BJ (cell line): ENCODE measurements around the gene HAP1. TPM values are rescaled to one million over a fixed set of nuclear protein-coding genes. Genes with fewer than 3 reads are reported as not detected.

Experiments
- CTCF ChIA-PET: fragments of 350-600 bp; formaldehyde crosslinking; extraction: SDS; loops from one replicate; lab custom pipeline; 2021; ENCODE audit warnings: antibody characterized with exemption, inconsistent platforms; lab: Yijun Ruan, JAX
- POLR2A ChIA-PET: fragments of 300-600 bp; sonication (Branson Sonifier 250); formaldehyde crosslinking; extraction: SDS; loops from one replicate; lab custom pipeline; 2021; ENCODE audit warnings: antibody characterized with exemption; lab: Charles Lee
- DNase-seq: peaks from one replicate; pipeline ENCODE4 v3.0.0-alpha.2; 2011; ENCODE audit warnings: low read depth
- H3K27me3 ChIP-seq: 2 replicates; pipeline ENCODE4 v1.6.0; 2011; ENCODE audit warnings: low read length; ENCODE audit not compliant: control insufficient read depth, insufficient read depth
- H3K36me3 ChIP-seq: 2 replicates; pipeline ENCODE4 v1.5.1; 2011; ENCODE audit warnings: low read length; ENCODE audit not compliant: control insufficient read depth, insufficient read depth
- H3K4me3 ChIP-seq: 2 replicates; pipeline ENCODE4 v1.5.1; 2011; ENCODE audit warnings: low read depth, mild to moderate bottlenecking, control low read depth, low read length
- polyA plus RNA-seq: library from polyadenylated mRNA; depleted of rRNA; stranded (reverse); fragments of >200 nt; gene quantifications from 2 replicates; pipeline ENCODE4 v1.2.3, GENCODE V29; 2011
- TF ChIP-seq, protein P1 (sequence below): IDR thresholded peaks from 2 replicates; pipeline ENCODE4 v1.5.1; 2011; ENCODE audit warnings: low read depth, mild to moderate bottlenecking, control low read depth, inconsistent platforms, low read length, moderate library complexity; ENCODE audit not compliant: insufficient read depth

HAP1 gene
- polyA plus RNA-seq, 1 experiment = 0.10 TPM

DNA sequence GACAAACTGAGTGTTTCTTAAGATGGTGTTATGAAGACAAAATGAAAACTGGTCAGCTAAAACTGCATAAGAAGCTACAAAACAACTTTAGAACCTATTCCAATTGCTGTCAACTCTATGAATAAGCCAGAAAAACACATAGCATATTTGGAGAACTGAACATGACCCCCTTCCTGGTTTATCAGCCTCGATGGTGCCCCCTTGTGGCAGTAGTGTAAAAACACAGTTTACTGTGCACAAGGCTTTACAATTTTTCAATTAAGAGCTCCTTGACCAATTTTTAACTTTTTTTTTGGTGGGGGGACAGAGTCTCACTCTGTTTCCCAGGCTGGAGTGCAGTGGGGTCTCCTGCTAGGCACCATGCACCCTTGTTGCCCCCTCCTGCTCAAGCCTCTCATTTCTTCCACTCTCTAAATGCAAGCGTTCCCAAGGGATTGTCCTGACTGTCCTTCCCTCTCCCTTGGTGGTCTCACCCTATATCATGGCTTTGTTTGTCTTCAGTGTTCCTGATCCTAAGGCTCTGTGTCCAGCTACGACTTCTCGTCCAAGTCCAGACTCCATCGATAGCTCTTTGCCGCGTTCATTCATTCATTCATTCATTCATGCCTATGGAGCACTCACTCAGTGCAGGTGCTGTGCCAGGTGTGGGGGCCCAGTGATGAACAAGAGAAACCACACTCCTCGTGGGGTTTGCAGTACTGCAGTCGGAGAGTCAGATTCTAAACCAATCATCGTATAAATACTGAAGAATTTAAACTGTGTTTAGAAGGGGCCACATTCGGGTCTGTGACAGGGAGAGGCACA is 38.3 kb downstream of the HAP1 start:
- H3K27me3 ChIP-seq = no peaks in the 10 kb centered on the region
- TF ChIP-seq, protein P1, sequence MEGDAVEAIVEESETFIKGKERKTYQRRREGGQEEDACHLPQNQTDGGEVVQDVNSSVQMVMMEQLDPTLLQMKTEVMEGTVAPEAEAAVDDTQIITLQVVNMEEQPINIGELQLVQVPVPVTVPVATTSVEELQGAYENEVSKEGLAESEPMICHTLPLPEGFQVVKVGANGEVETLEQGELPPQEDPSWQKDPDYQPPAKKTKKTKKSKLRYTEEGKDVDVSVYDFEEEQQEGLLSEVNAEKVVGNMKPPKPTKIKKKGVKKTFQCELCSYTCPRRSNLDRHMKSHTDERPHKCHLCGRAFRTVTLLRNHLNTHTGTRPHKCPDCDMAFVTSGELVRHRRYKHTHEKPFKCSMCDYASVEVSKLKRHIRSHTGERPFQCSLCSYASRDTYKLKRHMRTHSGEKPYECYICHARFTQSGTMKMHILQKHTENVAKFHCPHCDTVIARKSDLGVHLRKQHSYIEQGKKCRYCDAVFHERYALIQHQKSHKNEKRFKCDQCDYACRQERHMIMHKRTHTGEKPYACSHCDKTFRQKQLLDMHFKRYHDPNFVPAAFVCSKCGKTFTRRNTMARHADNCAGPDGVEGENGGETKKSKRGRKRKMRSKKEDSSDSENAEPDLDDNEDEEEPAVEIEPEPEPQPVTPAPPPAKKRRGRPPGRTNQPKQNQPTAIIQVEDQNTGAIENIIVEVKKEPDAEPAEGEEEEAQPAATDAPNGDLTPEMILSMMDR = peak; percentile 83
- no peak for DNase-seq
- ChIA-PET POLR2A (no interaction called here), CTCF (interaction anchor here (0.7 to 3.6 kb wide), 18 partner anchors 9 to 1595 kb away, joined by 3 to 23 read pairs (median 4); partner anchors contain the start of gene P3H4)
- H3K4me3 ChIP-seq = no peak overlapping the region
- H3K36me3 ChIP-seq = peaks cover 13% of the 10 kb centered on the region

DNA sequence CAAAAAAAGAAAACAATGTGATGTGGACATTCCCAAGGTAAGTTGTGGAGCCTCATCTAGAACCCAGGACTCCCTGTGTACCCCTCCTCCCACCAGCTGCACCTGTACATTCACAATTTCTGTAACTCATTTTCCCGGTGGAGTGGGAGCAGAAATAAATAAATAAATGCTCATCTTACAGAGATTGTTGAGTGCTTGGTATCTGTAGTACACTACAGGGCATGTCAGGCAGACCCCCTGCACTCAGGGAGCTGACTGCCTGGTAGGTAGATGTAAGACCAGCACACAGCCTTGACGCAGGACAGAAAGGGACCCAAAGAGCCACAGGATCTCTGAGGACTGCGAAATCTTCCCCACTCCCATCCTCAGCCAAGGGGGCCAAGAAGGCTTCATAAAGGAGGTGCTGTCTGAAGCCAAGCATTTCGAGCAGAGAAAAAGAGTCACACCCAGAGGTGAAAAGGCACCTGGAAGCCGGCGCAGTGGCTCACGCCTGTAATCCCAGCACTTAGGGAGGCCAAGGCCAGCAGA is 39.2 kb downstream of the HAP1 start:
- no peaks in the 10 kb centered on the region for H3K27me3 ChIP-seq
- ChIA-PET CTCF (interaction anchor here (0.7 to 3.6 kb wide), 14 partner anchors 10 to 715 kb away, joined by 3 to 23 read pairs (median 4); partner anchors contain the start of gene P3H4), POLR2A (no interaction called here)
- TF ChIP-seq, protein P1 = no peak
- H3K36me3 ChIP-seq = peaks cover 18% of the 10 kb centered on the region
- DNase-seq = no peak
- no peak overlapping the region for H3K4me3 ChIP-seq

DNA sequence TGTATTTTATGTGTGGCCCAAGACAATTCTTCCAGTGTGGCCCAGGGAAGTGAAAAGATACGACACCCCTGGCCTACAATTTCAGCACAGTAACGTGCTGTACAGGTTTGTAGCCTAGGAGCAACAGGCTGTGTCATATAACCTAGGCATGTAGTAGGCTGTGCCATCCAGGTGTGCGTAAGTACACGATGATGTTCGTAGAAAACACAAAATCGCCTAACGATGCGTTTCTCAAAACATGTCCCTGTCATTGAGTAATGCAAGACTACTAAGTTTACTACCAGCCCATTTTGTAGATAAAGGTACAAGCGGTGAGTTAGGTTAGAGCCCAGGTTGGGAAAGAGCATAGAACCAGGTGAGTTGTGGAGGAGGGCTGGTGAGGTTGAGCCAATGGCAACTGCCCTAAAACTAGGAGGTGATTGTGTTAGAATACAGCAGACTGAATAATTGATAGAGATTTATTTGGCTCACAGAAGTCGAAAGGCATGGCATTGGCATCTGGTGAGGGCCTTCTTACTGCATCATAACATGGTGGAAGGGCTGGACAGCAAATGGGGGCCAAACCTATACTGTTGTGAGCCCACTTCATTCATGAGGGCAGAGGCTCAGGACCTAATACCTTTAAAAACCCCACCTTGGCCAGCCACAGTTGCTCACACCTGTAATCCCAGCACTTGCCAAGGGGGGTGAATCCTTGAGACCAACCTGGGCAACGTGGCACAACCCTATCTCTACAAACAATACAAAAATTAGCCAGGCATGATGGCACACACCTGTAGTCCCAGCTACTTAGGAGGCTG is 41.5 kb downstream of the HAP1 start:
- DNase-seq = no peak
- no peak overlapping the region for H3K4me3 ChIP-seq
- peaks cover 24% of the 10 kb centered on the region for H3K36me3 ChIP-seq
- ChIA-PET POLR2A (interaction anchor here (0.5 to 0.6 kb wide), 3 partner anchors 39 to 1380 kb away, joined by 3 read pairs; no protein-coding TSS in a partner anchor), CTCF (interaction anchor here (1.0 to 3.6 kb wide), 2 partner anchors 16 to 31 kb away, joined by 3 to 18 read pairs; no protein-coding TSS in a partner anchor)
- no peaks in the 10 kb centered on the region for H3K27me3 ChIP-seq
- TF ChIP-seq, protein P1 = no peak

DNA sequence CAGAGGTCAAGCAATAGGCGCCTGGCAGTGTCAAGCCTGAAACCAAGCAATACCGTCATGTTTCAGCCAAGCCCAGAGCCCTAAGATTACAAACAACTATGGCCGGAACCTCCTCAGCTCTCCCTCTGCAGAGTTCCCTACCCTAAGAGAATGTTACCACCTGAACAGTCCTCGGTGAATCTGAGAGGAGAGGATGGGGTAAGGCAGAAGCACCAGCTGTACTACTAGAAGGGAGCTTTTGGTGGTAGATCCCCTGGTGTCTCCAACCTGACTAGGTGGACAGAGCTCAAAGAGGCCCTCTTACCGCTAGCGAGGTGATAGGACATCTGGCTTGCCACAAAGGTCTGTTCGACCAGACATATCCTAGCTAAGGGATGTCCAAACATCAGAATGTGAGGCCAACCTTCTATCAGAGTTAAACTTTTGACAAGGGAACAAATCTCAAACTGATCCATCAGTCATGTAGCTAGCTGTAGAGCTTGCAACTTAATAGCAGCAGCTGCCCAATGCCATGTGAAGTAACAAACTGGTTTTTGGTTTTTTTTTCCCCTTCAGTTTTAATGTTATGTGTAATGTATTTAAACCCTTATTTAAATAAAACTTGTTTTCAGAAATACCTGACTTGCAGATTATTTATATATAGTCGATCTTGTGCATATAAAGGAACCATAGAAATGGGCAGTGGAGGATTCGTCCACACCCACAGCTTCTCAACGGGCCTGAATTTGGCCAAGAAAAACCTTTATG is 43.2 kb downstream of the HAP1 start:
- TF ChIP-seq, protein P1 = no peak
- no peak for DNase-seq
- POLR2A ChIA-PET = interaction anchor here (0.5 to 0.9 kb wide), 3 partner anchors 10 to 1248 kb away, joined by 3 to 4 read pairs (median 4); no protein-coding TSS in a partner anchor
- H3K4me3 ChIP-seq = no peak overlapping the region
- H3K27me3 ChIP-seq = no peaks in the 10 kb centered on the region
- peaks cover 24% of the 10 kb centered on the region for H3K36me3 ChIP-seq
- CTCF ChIA-PET = interaction anchor here (2.0 to 4.5 kb wide), 3 partner anchors 13 to 111 kb away, joined by 6 to 30 read pairs (median 27); no protein-coding TSS in a partner anchor
